Heart right ventricle (tissue), 16 donors: Measurements from ENCODE around the gene ZNF616. TPM values are rescaled to one million over a fixed set of nuclear protein-coding genes. Genes with fewer than 3 reads are reported as not detected.

ENCODE experiments used
- ATAC-seq, 8 donors: fragments of 200-7000 bp; cut with Tn5 transposase; one replicate each; pipeline ENCODE4 v1.9.1; 2020; ENCODE audit warnings: mild to moderate bottlenecking in 8 of 8, moderate library complexity in 8 of 8, moderate number of reproducible peaks in 1 of 8
- DNase-seq, 2 donors: peaks; one replicate each; pipeline ENCODE4 v3.0.0-alpha.2; 2020
- H3K27ac ChIP-seq, 10 donors: fragments of 200-600 bp; sonication (generic) in 2 of 10; one replicate each; pipeline versions ENCODE4 v1.5.0 to v1.8.0; 2020 to 2022; ENCODE audit warnings: mild to moderate bottlenecking in 3 of 10
- H3K27me3 ChIP-seq, 7 donors: fragments of 200-600 bp; one replicate each; pipeline ENCODE4 v1.8.0; 2021 to 2022; ENCODE audit warnings: mild to moderate bottlenecking in 2 of 7
- H3K36me3 ChIP-seq, 9 donors: fragments of 200-600 bp; sonication (generic) in 1 of 9; one replicate each; pipeline versions ENCODE4 v1.5.0 to v1.8.0; 2020 to 2022; ENCODE audit warnings: mild to moderate bottlenecking in 2 of 9
- H3K4me1 ChIP-seq, 9 donors: fragments of 200-600 bp; sonication (generic) in 1 of 9; one replicate each; pipeline versions ENCODE4 v1.5.0 to v1.8.0; 2020 to 2022; ENCODE audit warnings: mild to moderate bottlenecking in 4 of 9
- H3K4me3 ChIP-seq, 10 donors: fragments of 200-600 bp; sonication (generic) in 2 of 10; one replicate each; pipeline versions ENCODE4 v1.5.0 to v1.8.0; 2020 to 2022; ENCODE audit warnings: mild to moderate bottlenecking in 7 of 10, moderate library complexity in 2 of 10
- H3K9me3 ChIP-seq, 11 donors: fragments of 200-600 bp in 10 of 11; sonication (generic) in 2 of 11; one replicate each; pipeline versions ENCODE4 v1.5.0 to v1.8.0; 2013 to 2022; ENCODE audit warnings: mild to moderate bottlenecking in 2 of 11, control low read depth in 1 of 11, moderate library complexity in 1 of 11
- CTCF ChIP-seq, 9 donors: fragments of 200-600 bp; sonication (generic) in 2 of 9; IDR thresholded peaks; one replicate each; pipeline versions ENCODE4 v1.5.0 to v1.8.0; 2021 to 2022; ENCODE audit warnings: antibody characterized with exemption in 9 of 9, mild to moderate bottlenecking in 5 of 9, moderate library complexity in 1 of 9
- WGBS, 2 donors: extraction: QIAGEN DNeasy Blood & Tissue Kit; methylation state at CpG; one replicate each; pipeline ENCODE4 v1.1.7; 2013; ENCODE audit warnings: inconsistent platforms in 1 of 2; 5-methylcytosine and 5-hydroxymethylcytosine counted together
- intact Hi-C, 10 donors: fragments of 100-400 bp; cut with DNase I; formaldehyde crosslinking; loops; one replicate each; pipeline versions ENCODE4 v1.11.1 to v1.14.2; 2022
- polyA plus RNA-seq, 2 donors: library from polyadenylated mRNA; stranded (reverse); fragments of 200-250 nt; gene quantifications; one replicate each; pipeline ENCODE4 v1.2.3, GENCODE V29; 2013
- total RNA-seq, 10 donors: library from RNA; stranded (reverse); fragmentation: NEBNext Ultra II Directional in 3 of 10; extraction: Animal tissue kit (Norgen Biotek cat#: 25700) in 3 of 10; gene quantifications; one replicate each; pipeline versions ENCODE4 v1.2.1 to v1.2.4, GENCODE V29; 2021 to 2023
- donor health status: Arrhythmogenic right ventricular cardiomyopathy.
- donor health status: ischemic (EF 13 %, LVEDD 7.1; RV severe dilation, severe dysfunction).
- donor health status: healthy with polysubstance abuse.
- donor health status: DM: no; HTN: yes; CAD: no.
- donor health status: DM: no; HTN: no; CAD: no.
- donor health status: ischemic (EF 25% LVEDD 6.9; RV normal size, moderate dysfunction).
- donor health status: ischemic (EF 25% LVEDD 5.7; RV mildly dilated, moderate dysfunction).
- donor health status: healthy.
- donor health status: DM: yes; HTN: yes; CAD: no.
- donor health status: Ischemic cardiomyopathy.
- donor health status: ischemic (EF 35%, LVEDD 5.7; RV mildly dilated, moderate dysfunction).
- donor health status: nonischemic (EF 11% LVEDD 7.7; RV severe dilation, severe dysfunction).
- donor health status: DM: yes; HTN: yes; CAD: no.
- donor health status: PGD.
- donor health status: ischemic (EF 29% LVEDD 5.4; RV normal size, mild dysfunction).
- donor health status: nonischemic (EF 23%, LVEDD 6.1; RV moderate dilation, normal function).

The ZNF616 gene
- total and polyA plus RNA-seq, 12 donors, result 1.6 to 8.0 (median 6.3) TPM

DNA sequence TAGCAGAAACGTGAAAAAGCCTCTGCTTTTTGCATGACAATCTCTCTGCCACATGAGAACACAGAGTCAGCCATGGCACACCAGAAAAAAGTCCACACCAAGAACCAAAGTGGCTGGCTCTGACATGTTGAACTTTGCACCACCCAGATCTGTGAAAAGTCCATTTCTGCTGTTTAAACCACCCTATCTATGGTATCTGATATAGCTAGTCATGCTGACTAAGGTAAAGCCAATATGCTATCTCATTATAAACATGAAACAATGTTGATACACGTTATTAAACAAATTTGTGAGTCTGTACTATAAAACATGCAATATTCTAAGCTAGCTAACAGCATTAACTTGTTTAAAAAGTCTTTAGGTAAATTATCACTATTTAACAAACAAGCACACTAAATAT, 70.1 kb downstream of the ZNF616 start:
- intact Hi-C loops, result no loop called here
- DNase-seq, result no peak
- Histone ChIP-seq H3K4me1 (no peaks in the 10 kb centered on the region), H3K27ac (no peak overlapping the region), H3K27me3 (no peaks in the 10 kb centered on the region), H3K4me3 (no peak overlapping the region), H3K36me3 (peaks cover 8 to 100% (median 97%) of the 10 kb centered on the region in 9 donors), H3K9me3 (peaks cover 0 to 100% (median 60%) of the 10 kb centered on the region in 11 donors)
- 92% methylated on average over 2 of the region's 2 CpGs for WGBS, 2 donors
- ATAC-seq, result no peak
- no peak for TF ChIP-seq CTCF (IDR thresholded peaks at IDR 0.05)

DNA sequence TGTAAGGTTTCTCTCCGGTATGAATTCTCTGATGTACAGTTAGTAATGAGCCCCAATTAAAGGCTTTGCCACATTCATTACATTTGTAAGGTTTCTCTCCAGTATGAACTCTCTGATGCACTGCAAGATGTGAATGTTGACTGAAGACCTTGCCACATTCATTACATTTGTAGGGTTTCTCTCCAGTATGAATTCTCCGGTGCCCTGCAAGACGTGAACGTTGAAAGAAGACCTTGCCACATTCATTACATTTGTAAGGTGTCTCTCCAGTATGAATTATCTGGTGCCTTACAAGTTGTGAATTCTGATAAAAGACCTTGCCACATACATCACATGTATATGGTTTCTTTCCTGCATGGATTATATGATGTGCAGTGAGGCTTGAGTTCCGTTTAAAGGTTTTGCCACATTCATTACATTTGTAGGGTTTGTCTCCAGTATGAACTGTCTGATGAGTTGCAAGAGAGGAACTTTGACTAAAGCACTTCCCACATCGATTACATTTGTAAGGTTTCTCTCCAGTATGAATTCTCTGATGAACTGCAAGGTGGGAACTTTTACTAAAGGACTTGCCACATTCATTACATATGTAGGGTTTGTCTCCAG, 73.4 kb downstream of the ZNF616 start:
- Histone ChIP-seq H3K36me3 (peaks cover 8 to 100% (median 79%) of the 10 kb centered on the region in 9 donors), H3K4me3 (no peak overlapping the region), H3K27me3 (no peaks in the 10 kb centered on the region), H3K9me3 (peaks cover 0 to 100% (median 68%) of the 10 kb centered on the region in 11 donors), H3K4me1 (no peaks in the 10 kb centered on the region), H3K27ac (no peak overlapping the region)
- WGBS, 2 donors, result 98 to 99% methylated on average over 6 of the region's 6 CpGs
- ATAC-seq (no peak), DNase-seq (no peak)
- TF ChIP-seq CTCF (IDR thresholded peaks at IDR 0.05), result no peak
- intact Hi-C loops, result no loop called here

DNA sequence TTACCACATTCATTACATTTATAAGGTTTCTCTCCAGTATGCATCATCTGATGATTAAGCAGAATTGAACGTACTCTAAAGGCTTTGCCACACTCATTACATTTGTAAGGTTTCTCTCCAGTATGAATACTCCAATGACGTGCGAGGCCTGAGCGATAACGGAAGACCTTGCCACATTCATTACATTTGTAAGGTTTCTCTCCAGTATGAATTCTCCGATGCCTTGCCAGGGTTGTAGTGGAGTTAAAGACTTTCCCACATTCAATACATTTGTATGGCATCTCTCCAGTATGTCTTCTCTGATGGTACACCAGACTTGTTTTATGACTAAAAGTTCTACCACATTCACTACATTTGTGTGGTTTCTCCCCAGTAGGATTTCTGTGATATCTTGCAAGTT, 74.3 kb downstream of the ZNF616 start:
- intact Hi-C loops, result no loop called here
- Histone ChIP-seq H3K27me3 (no peaks in the 10 kb centered on the region), H3K36me3 (peaks cover 8 to 97% (median 70%) of the 10 kb centered on the region in 9 donors), H3K27ac (no peak overlapping the region), H3K4me3 (no peak overlapping the region), H3K4me1 (no peaks in the 10 kb centered on the region), H3K9me3 (peaks cover 0 to 100% (median 71%) of the 10 kb centered on the region in 11 donors)
- ATAC-seq (no peak), DNase-seq (no peak)
- 99% methylated on average over 6 of the region's 6 CpGs for WGBS, 2 donors
- TF ChIP-seq CTCF (IDR thresholded peaks at IDR 0.05), result no peak

Other genes with a start within 250 kb of the ZNF616 start
- gene ZNF649, start 234.9 kb downstream of the ZNF616 start, total RNA-seq, result 10 to 100 TPM in 2 of 10 donors, 1 to 10 TPM in 8; 6.3 to 10.9 (median 8.3) TPM
- 1 to 10 TPM; 2.3 to 4.2 TPM for gene ZNF649, start 234.9 kb downstream of the ZNF616 start, polyA plus RNA-seq
- gene ZNF613, start 212.5 kb downstream of the ZNF616 start, total RNA-seq, result 1 to 10 TPM; 2.4 to 7.1 (median 5.2) TPM
- 1 to 10 TPM; 3.4 to 3.8 TPM for gene ZNF613, start 212.5 kb downstream of the ZNF616 start, polyA plus RNA-seq
- gene ZNF350, start 153.1 kb downstream of the ZNF616 start, total RNA-seq, result 10 to 100 TPM in 1 of 10 donors, 1 to 10 TPM in 9; 5.3 to 10.1 (median 7.5) TPM
- gene ZNF350, start 153.1 kb downstream of the ZNF616 start, polyA plus RNA-seq, result 1 to 10 TPM; 4.6 to 6.7 TPM
- 10 to 100 TPM in 5 of 10 donors, 1 to 10 TPM in 5; 8.1 to 13.7 (median 10.1) TPM for gene ZNF615, start 131.7 kb downstream of the ZNF616 start, total RNA-seq
- 1 to 10 TPM; 2.6 to 5.5 TPM for gene ZNF615, start 131.7 kb downstream of the ZNF616 start, polyA plus RNA-seq
- 1 to 10 TPM; 6.1 to 8.4 (median 6.8) TPM for gene ZNF614, start 111.6 kb downstream of the ZNF616 start, total RNA-seq
- gene ZNF614, start 111.6 kb downstream of the ZNF616 start, polyA plus RNA-seq, result 1 to 10 TPM; 3.0 to 3.4 TPM
- 10 to 100 TPM in 2 of 10 donors, 1 to 10 TPM in 8; 5.1 to 11.4 (median 8.7) TPM for gene ZNF432, start 91.1 kb downstream of the ZNF616 start, total RNA-seq
- 10 to 100 TPM in 1 of 2 donors, 1 to 10 TPM in 1; 3.8 to 14.4 TPM for gene ZNF432, start 91.1 kb downstream of the ZNF616 start, polyA plus RNA-seq
- 10 to 100 TPM in 2 of 10 donors, 1 to 10 TPM in 8; 6.7 to 10.7 (median 9.3) TPM for gene ZNF841, start 44.2 kb downstream of the ZNF616 start, total RNA-seq
- 1 to 10 TPM; 3.1 to 8.5 TPM for gene ZNF841, start 44.2 kb downstream of the ZNF616 start, polyA plus RNA-seq
- gene ZNF836, start 31.7 kb upstream of the ZNF616 start, total RNA-seq, result 10 to 100 TPM in 1 of 10 donors, 1 to 10 TPM in 9; 5.1 to 10.6 (median 7.1) TPM
- 1 to 10 TPM; 2.3 to 6.1 TPM for gene ZNF836, start 31.7 kb upstream of the ZNF616 start, polyA plus RNA-seq
- 100 to 1,000 TPM; 337 to 469 (median 401) TPM for gene PPP2R1A, start 50.1 kb upstream of the ZNF616 start, total RNA-seq
- 100 to 1,000 TPM; 238 to 438 TPM for gene PPP2R1A, start 50.1 kb upstream of the ZNF616 start, polyA plus RNA-seq
- gene ZNF766, start 129.6 kb upstream of the ZNF616 start, total RNA-seq, result 10 to 100 TPM in 6 of 10 donors, 1 to 10 TPM in 4; 9.0 to 14.4 (median 10.5) TPM
- 1 to 10 TPM; 3.1 TPM for gene ZNF766, start 129.6 kb upstream of the ZNF616 start, polyA plus RNA-seq
- 10 to 100 TPM; 11.4 to 19.6 (median 13.4) TPM for gene ZNF480, start 157.2 kb upstream of the ZNF616 start, total RNA-seq
- 10 to 100 TPM in 1 of 2 donors, 1 to 10 TPM in 1; 6.9 to 16.2 TPM for gene ZNF480, start 157.2 kb upstream of the ZNF616 start, polyA plus RNA-seq
- 1 to 10 TPM; 2.1 to 6.8 (median 4.7) TPM for gene ZNF610, start 196.3 kb upstream of the ZNF616 start, total RNA-seq
- 1 to 10 TPM; 1.1 to 2.9 TPM for gene ZNF610, start 196.3 kb upstream of the ZNF616 start, polyA plus RNA-seq
- 10 to 100 TPM; 13.4 to 24.2 (median 18.7) TPM for gene ZNF880, start 230.0 kb upstream of the ZNF616 start, total RNA-seq
- 10 to 100 TPM; 12.4 to 14.3 TPM for gene ZNF880, start 230.0 kb upstream of the ZNF616 start, polyA plus RNA-seq